B cell (primary cell): ENCODE results near the gene CPLANE2. TPM values are rescaled to one million over a fixed set of nuclear protein-coding genes. Genes with fewer than 3 reads are reported as not detected.

Experiments
- ATAC-seq: fragments of 200-7000 bp; cut with Tn5 transposase; one replicate; pipeline ENCODE4 v1.10.0; 2021; ENCODE audit warnings: low read depth, mild to moderate bottlenecking, moderate number of reproducible peaks, moderate library complexity
- CTCF ChIA-PET: fragments of 350-600 bp; sonication (Branson Sonifier 250); formaldehyde crosslinking; loops from one replicate; lab custom pipeline; 2021; ENCODE audit warnings: antibody characterized with exemption, inconsistent platforms; lab: Charles Lee
- POLR2A ChIA-PET: fragments of 350-600 bp; sonication (Branson Sonifier 250); formaldehyde crosslinking; loops from one replicate; lab custom pipeline; 2021; ENCODE audit warnings: antibody characterized with exemption; lab: Charles Lee
- DNase-seq: peaks from one replicate; pipeline ENCODE4 v3.0.0; 2013
- H2AFZ ChIP-seq: 2 replicates; pipeline ENCODE4 v1.6.1; 2012; ENCODE audit warnings: mild to moderate bottlenecking, low read depth, low read length; ENCODE audit not compliant: insufficient read depth, poor library complexity, severe bottlenecking
- H3K27ac ChIP-seq, 2 donors: 1 replicate in 1 of 2; 2 replicates in 1 of 2; pipeline ENCODE4 v1.5.1; 2012 to 2013; ENCODE audit warnings: low read length in 2 of 2, mild to moderate bottlenecking in 2 of 2, moderate library complexity in 1 of 2
- H3K27me3 ChIP-seq, 4 experiments: fragments of 200-600 bp in 1 of 4; sonication (generic) in 1 of 4; replicated peaks in 1 of 4; 1 replicate in 2 of 4; 2 replicates in 2 of 4; pipeline versions ENCODE4 v1.6.1 to v1.7.0; 2013 to 2016; ENCODE audit warnings: low read length in 3 of 4, mild to moderate bottlenecking in 2 of 4, mixed read lengths in 1 of 4, moderate library complexity in 1 of 4; ENCODE audit not compliant: insufficient read depth in 4 of 4, control insufficient read depth in 3 of 4; ENCODE audit errors: control extremely low read depth in 1 of 4
- H3K36me3 ChIP-seq, 2 experiments: replicated peaks in 1 of 2; 1 replicate in 1 of 2; 2 replicates in 1 of 2; pipeline versions ENCODE4 v1.6.1 to v1.7.1; 2013; ENCODE audit warnings: low read length in 1 of 2; ENCODE audit not compliant: insufficient read depth in 2 of 2, control insufficient read depth in 1 of 2; ENCODE audit errors: control extremely low read depth in 1 of 2, extremely low read depth in 1 of 2
- H3K4me1 ChIP-seq, 2 donors: fragments of 200-600 bp in 1 of 2; sonication (generic) in 1 of 2; 1 replicate in 1 of 2; 2 replicates in 1 of 2; pipeline versions ENCODE4 v1.5.1 to v1.6.1; 2013 to 2017; ENCODE audit warnings: low read length in 2 of 2; ENCODE audit not compliant: control insufficient read depth in 2 of 2, insufficient read depth in 2 of 2
- H3K4me2 ChIP-seq: replicated peaks from 2 replicates; pipeline ENCODE3; 2012; ENCODE audit warnings: mild to moderate bottlenecking, low read depth, low read length; ENCODE audit not compliant: poor library complexity, severe bottlenecking
- H3K4me3 ChIP-seq, 5 experiments: fragments of 200-600 bp in 1 of 5; sonication (generic) in 1 of 5; 1 replicate in 3 of 5; 2 replicates in 2 of 5; pipeline versions ENCODE4 v1.5.1 to v1.7.0; 2011 to 2016; ENCODE audit warnings: low read length in 4 of 5, mild to moderate bottlenecking in 4 of 5, low read depth in 2 of 5, control low read depth in 1 of 5, moderate library complexity in 1 of 5; ENCODE audit not compliant: insufficient read depth in 1 of 5; ENCODE audit errors: control extremely low read depth in 1 of 5, extremely low read depth in 1 of 5
- H3K79me2 ChIP-seq: fragments of 200-600 bp; sonication (generic); one replicate; pipeline ENCODE4 v1.6.0; 2016; ENCODE audit warnings: low read length; ENCODE audit not compliant: control insufficient read depth, insufficient read depth
- H3K9ac ChIP-seq: fragments of 200-600 bp; sonication (generic); 2 replicates; pipeline ENCODE4 v1.6.1; 2017; ENCODE audit warnings: mild to moderate bottlenecking, low read length, moderate library complexity
- H3K9me3 ChIP-seq, 3 donors: one replicate each; pipeline versions ENCODE4 v1.6.1 to v1.7.1; 2013; ENCODE audit warnings: low read length in 2 of 3; ENCODE audit not compliant: control insufficient read depth in 2 of 3, insufficient read depth in 1 of 3; ENCODE audit errors: control extremely low read depth in 1 of 3
- H4K20me1 ChIP-seq: 2 replicates; pipeline ENCODE4 v1.6.0; 2012; ENCODE audit warnings: mild to moderate bottlenecking, low read length; ENCODE audit not compliant: insufficient read depth, control insufficient read depth, poor library complexity, severe bottlenecking
- H3K27ac Mint-ChIP-seq: one replicate; pipeline ENCODE4 v1.8.0; 2021; ENCODE audit warnings: mixed read lengths
- H3K27me3 Mint-ChIP-seq: one replicate; pipeline ENCODE4 v1.8.0; 2021; ENCODE audit warnings: mixed read lengths
- H3K4me1 Mint-ChIP-seq: one replicate; pipeline ENCODE4 v1.8.0; 2021; ENCODE audit warnings: mixed read lengths
- H3K4me3 Mint-ChIP-seq: one replicate; pipeline ENCODE4 v1.8.0; 2021; ENCODE audit warnings: mixed read lengths
- H3K9me3 Mint-ChIP-seq: one replicate; pipeline ENCODE4 v1.8.0; 2022; ENCODE audit warnings: mixed read lengths; ENCODE audit not compliant: insufficient read depth
- EZH2 ChIP-seq: IDR thresholded peaks from 2 replicates; pipeline ENCODE4 v1.6.1; 2012; ENCODE audit warnings: borderline replicate concordance, low read depth, mild to moderate bottlenecking, moderate library complexity, low read length; ENCODE audit not compliant: insufficient read depth, poor library complexity, severe bottlenecking
- WGBS: methylation state at CpG from one replicate; pipeline ENCODE4 v1.1.5; 2013; ENCODE audit warnings: missing lambda C conversion rate; ENCODE audit not compliant: insufficient coverage; 5-methylcytosine and 5-hydroxymethylcytosine counted together
- intact Hi-C: fragments of 100-400 bp; cut with micrococcal nuclease; formaldehyde crosslinking; loops from one replicate; pipeline ENCODE4 v1.10.0; 2022
- polyA plus RNA-seq: library from polyadenylated mRNA; depleted of rRNA; stranded (reverse); fragments of >200 nt; gene quantifications from 2 replicates; pipeline ENCODE4 v1.2.3, GENCODE V29; 2012
- total RNA-seq, 2 donors: library from RNA; stranded (reverse); fragments of 120-200 nt in 1 of 2; gene quantifications; 1 replicate in 1 of 2; 2 replicates in 1 of 2; pipeline versions ENCODE4 v1.2.3 to v1.2.4, GENCODE V29; 2013 to 2022
- TF ChIP-seq, protein P1 (sequence below): fragments of 200-600 bp; IDR thresholded peaks from one replicate; pipeline ENCODE4 v1.8.0; 2022; ENCODE audit warnings: antibody characterized with exemption, mild to moderate bottlenecking

The CPLANE2 gene
- total and polyA plus RNA-seq, 2 donors (not counting 1 experiment from before 2014, with no cell fraction given), result 5.7 to 11.1 TPM

GRCh38 chr1:16256478-16256877 lies 19.5 kb upstream of the CPLANE2 start:
- H3K4me3 Mint-ChIP-seq, result no peak overlapping the region
- ATAC-seq, result no peak
- peaks cover 2 to 59% of the 10 kb centered on the region in 2 experiments for H3K36me3 ChIP-seq
- H3K27me3 Mint-ChIP-seq, result no peaks in the 10 kb centered on the region
- no peak overlapping the region for H3K4me3 ChIP-seq
- CTCF ChIA-PET, result interaction anchor here (1.0 kb wide), 1 partner anchor 8 kb away, joined by 3 read pairs; no protein-coding TSS in a partner anchor
- H4K20me1 ChIP-seq, result no peaks in the 10 kb centered on the region
- no peaks in the 10 kb centered on the region for H3K4me1 Mint-ChIP-seq
- intact Hi-C loops, result no loop called here
- no peak for DNase-seq
- 96% methylated on average over 3 of the region's 4 CpGs for WGBS
- no peak overlapping the region for H3K27ac Mint-ChIP-seq
- H3K4me1 ChIP-seq, result no peaks in the 10 kb centered on the region
- H3K9me3 ChIP-seq, result no peaks in the 10 kb centered on the region
- H3K27ac ChIP-seq, result no peak overlapping the region
- no peaks in the 10 kb centered on the region for H3K27me3 ChIP-seq
- no peak overlapping the region for H3K4me2 ChIP-seq
- POLR2A ChIA-PET, result no interaction called here
- TF ChIP-seq EZH2, result no peak
- TF ChIP-seq, protein P1, sequence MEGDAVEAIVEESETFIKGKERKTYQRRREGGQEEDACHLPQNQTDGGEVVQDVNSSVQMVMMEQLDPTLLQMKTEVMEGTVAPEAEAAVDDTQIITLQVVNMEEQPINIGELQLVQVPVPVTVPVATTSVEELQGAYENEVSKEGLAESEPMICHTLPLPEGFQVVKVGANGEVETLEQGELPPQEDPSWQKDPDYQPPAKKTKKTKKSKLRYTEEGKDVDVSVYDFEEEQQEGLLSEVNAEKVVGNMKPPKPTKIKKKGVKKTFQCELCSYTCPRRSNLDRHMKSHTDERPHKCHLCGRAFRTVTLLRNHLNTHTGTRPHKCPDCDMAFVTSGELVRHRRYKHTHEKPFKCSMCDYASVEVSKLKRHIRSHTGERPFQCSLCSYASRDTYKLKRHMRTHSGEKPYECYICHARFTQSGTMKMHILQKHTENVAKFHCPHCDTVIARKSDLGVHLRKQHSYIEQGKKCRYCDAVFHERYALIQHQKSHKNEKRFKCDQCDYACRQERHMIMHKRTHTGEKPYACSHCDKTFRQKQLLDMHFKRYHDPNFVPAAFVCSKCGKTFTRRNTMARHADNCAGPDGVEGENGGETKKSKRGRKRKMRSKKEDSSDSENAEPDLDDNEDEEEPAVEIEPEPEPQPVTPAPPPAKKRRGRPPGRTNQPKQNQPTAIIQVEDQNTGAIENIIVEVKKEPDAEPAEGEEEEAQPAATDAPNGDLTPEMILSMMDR, result no peak
- no peak overlapping the region for H3K9ac ChIP-seq
- no peak overlapping the region for H2AFZ ChIP-seq
- H3K79me2 ChIP-seq, result no peaks in the 10 kb centered on the region
- H3K9me3 Mint-ChIP-seq, result no peaks in the 10 kb centered on the region

GRCh38 chr1:16254263-16254928 lies 17.4 kb upstream of the CPLANE2 start:
- Histone ChIP-seq H3K27ac (no peak overlapping the region), H3K4me1 (peaks cover 4 to 6% of the 10 kb centered on the region in 2 donors), H3K27me3 (no peaks in the 10 kb centered on the region), H3K4me3 (no peak overlapping the region), H2AFZ (no peak overlapping the region), H3K9ac (no peak overlapping the region), H3K9me3 (no peaks in the 10 kb centered on the region), H3K79me2 (no peaks in the 10 kb centered on the region), H3K36me3 (peaks cover 2 to 65% of the 10 kb centered on the region in 2 experiments), H4K20me1 (no peaks in the 10 kb centered on the region), H3K4me2 (no peak overlapping the region)
- Mint-ChIP-seq H3K4me3 (no peak overlapping the region), H3K4me1 (peaks cover 6% of the 10 kb centered on the region), H3K27ac (no peak overlapping the region), H3K9me3 (no peaks in the 10 kb centered on the region), H3K27me3 (no peaks in the 10 kb centered on the region)
- intact Hi-C loops, result no loop called here
- CTCF ChIA-PET, result interaction anchor here (1.2 to 1.5 kb wide), 3 partner anchors 9 to 176 kb away, joined by 3 to 5 read pairs (median 3); no protein-coding TSS in a partner anchor
- 80% methylated on average over 4 of the region's 4 CpGs for WGBS
- POLR2A ChIA-PET, result interaction anchor here (0.6 kb wide), 1 partner anchor 519 kb away, joined by 3 read pairs; no protein-coding TSS in a partner anchor
- no peak for TF ChIP-seq EZH2
- TF ChIP-seq, protein P1, result no peak
- no peak for ATAC-seq
- no peak for DNase-seq
